Ishikawa (cell line): ENCODE data around the gene PRR16.

Experiments
- CREB1 ChIP-seq: IDR thresholded peaks from 2 replicates; pipeline ENCODE4 v1.6.1; 2012; ENCODE audit warnings: low read depth
- EP300 ChIP-seq: IDR thresholded peaks from 2 replicates; pipeline ENCODE4 v1.6.1; 2012; ENCODE audit warnings: borderline replicate concordance

- TF ChIP-seq EP300, result no peak
- TF ChIP-seq CREB1, result no peak
Measured at GRCh38 chr5:120461251-120461650, 2.8 kb upstream of the PRR16 start.
